ENCODE results near the gene MYO7A. TPM values are rescaled to one million over a fixed set of nuclear protein-coding genes. Genes with fewer than 3 reads are reported as not detected.

Gene MYO7A
- polyA plus RNA-seq, 1 donor (not counting 4 experiments of a cell fraction or from before 2014, with no cell fraction given), result 0.75 TPM

- H3K79me2 ChIP-seq (ENCODE audit: control insufficient read depth, insufficient read depth, low read length), result no peaks in the 10 kb centered on the region
- dilution Hi-C loops (cut with MboI; ENCODE audit: extremely low pct_ligation_motif_present, low sequenced_read_pairs), result no loop called here
- H3K9me3 ChIP-seq (ENCODE audit: control insufficient read depth, low read depth, low read length), result no peaks in the 10 kb centered on the region
- no peak overlapping the region for H3K9ac ChIP-seq (ENCODE audit: control insufficient read depth, extremely low read depth, insufficient read depth, low read length)
- no peaks in the 10 kb centered on the region for H4K20me1 ChIP-seq (ENCODE audit: control insufficient read depth, extremely low read depth, insufficient read depth, low read length)
- peaks cover 6% of the 10 kb centered on the region for H3K27me3 ChIP-seq (ENCODE audit: control insufficient read depth, extremely low read depth, insufficient read depth, low read length)
- H2AFZ ChIP-seq (ENCODE audit: control insufficient read depth, low read length), result no peak overlapping the region
- DNase-seq (ENCODE audit: low read depth, low spot score) (no peak), FAIRE-seq (no peak)
- H3K27ac ChIP-seq (ENCODE audit: control insufficient read depth, insufficient read depth, low read length), result no peak overlapping the region
- no peaks in the 10 kb centered on the region for H3K4me1 ChIP-seq (ENCODE audit: control insufficient read depth, extremely low read depth, insufficient read depth, low read length)
- no peaks in the 10 kb centered on the region for H3K36me3 ChIP-seq (ENCODE audit: control insufficient read depth in 2 of 2, extremely low read depth in 1 of 2, insufficient read depth in 2 of 2, low read length in 2 of 2)
- TF ChIP-seq EZH2 (IDR thresholded peaks at IDR 0.05; ENCODE audit: low read length), result no peak
- TF ChIP-seq CTCF (optimal IDR thresholded peaks at IDR 0.05 in 1 of 3, IDR thresholded peaks at IDR 0.05 in 1 of 3, conservative IDR thresholded peaks at IDR 0.05 in 1 of 3; ENCODE audit: extremely low read depth in 1 of 3, insufficient read depth in 2 of 3, low read length in 3 of 3), result no peak
- no peak overlapping the region for H3K4me2 ChIP-seq (ENCODE audit: control insufficient read depth, extremely low read depth, insufficient read depth, low read depth, low read length)
- H3K9me1 ChIP-seq (ENCODE audit: control insufficient read depth, extremely low read depth, insufficient read depth, low read length), result no peaks in the 10 kb centered on the region
- H3K4me3 ChIP-seq (ENCODE audit: control insufficient read depth in 2 of 3, extremely low read depth in 1 of 3, insufficient read depth in 2 of 3, low read depth in 1 of 3, low read length in 3 of 3), result no peak overlapping the region
Observed at GRCh38 chr11:77170107-77170506, 42.1 kb downstream of the MYO7A start.

- TF ChIP-seq CTCF (optimal IDR thresholded peaks at IDR 0.05 in 1 of 3, IDR thresholded peaks at IDR 0.05 in 1 of 3, conservative IDR thresholded peaks at IDR 0.05 in 1 of 3; ENCODE audit: extremely low read depth in 1 of 3, insufficient read depth in 2 of 3, low read length in 3 of 3), result no peak
- no peak for TF ChIP-seq EZH2 (IDR thresholded peaks at IDR 0.05; ENCODE audit: low read length)
- Histone ChIP-seq H2AFZ (ENCODE audit: control insufficient read depth, low read length) (no peak overlapping the region), H3K79me2 (ENCODE audit: control insufficient read depth, insufficient read depth, low read length) (no peaks in the 10 kb centered on the region), H3K36me3 (ENCODE audit: control insufficient read depth in 2 of 2, extremely low read depth in 1 of 2, insufficient read depth in 2 of 2, low read length in 2 of 2) (no peaks in the 10 kb centered on the region), H4K20me1 (ENCODE audit: control insufficient read depth, extremely low read depth, insufficient read depth, low read length) (no peaks in the 10 kb centered on the region), H3K9me3 (ENCODE audit: control insufficient read depth, low read depth, low read length) (no peaks in the 10 kb centered on the region), H3K4me3 (ENCODE audit: control insufficient read depth in 2 of 3, extremely low read depth in 1 of 3, insufficient read depth in 2 of 3, low read depth in 1 of 3, low read length in 3 of 3) (no peak overlapping the region), H3K27me3 (ENCODE audit: control insufficient read depth, extremely low read depth, insufficient read depth, low read length) (no peaks in the 10 kb centered on the region), H3K4me1 (ENCODE audit: control insufficient read depth, extremely low read depth, insufficient read depth, low read length) (no peaks in the 10 kb centered on the region), H3K4me2 (ENCODE audit: control insufficient read depth, extremely low read depth, insufficient read depth, low read depth, low read length) (no peak overlapping the region), H3K9ac (ENCODE audit: control insufficient read depth, extremely low read depth, insufficient read depth, low read length) (no peak overlapping the region), H3K27ac (ENCODE audit: control insufficient read depth, insufficient read depth, low read length) (no peak overlapping the region), H3K9me1 (ENCODE audit: control insufficient read depth, extremely low read depth, insufficient read depth, low read length) (no peaks in the 10 kb centered on the region)
- dilution Hi-C loops (cut with MboI; ENCODE audit: extremely low pct_ligation_motif_present, low sequenced_read_pairs), result no loop called here
- DNase-seq (ENCODE audit: low read depth, low spot score) (no peak), FAIRE-seq (no peak)
Observed at GRCh38 chr11:77171254-77171653, 43.2 kb downstream of the MYO7A start.

Data from keratinocyte (primary cell).